GM10847 (cell line): ENCODE data around the gene LSR.

Experiments
- POLR2A ChIP-seq: IDR thresholded peaks from 2 replicates; pipeline ENCODE4 v1.6.1; 2011; ENCODE audit not compliant: insufficient read length; ENCODE audit errors: extremely low read depth

Gene LSR

GRCh38 chr19:35253316-35254286, 4.8 kb downstream of the LSR start:
- no peak for TF ChIP-seq POLR2A

- TF ChIP-seq POLR2A, result no peak
These were observed 5.8 kb downstream of the LSR start for GRCh38 chr19:35254341-35255297.

- TF ChIP-seq POLR2A, result no peak
These were observed 7.8 kb downstream of the LSR start for GRCh38 chr19:35256566-35256965.

- TF ChIP-seq POLR2A, result no peak
These were observed 8.3 kb downstream of the LSR start for GRCh38 chr19:35257113-35257461.

- TF ChIP-seq POLR2A, result no peak
These were observed 12.0 kb downstream of the LSR start for GRCh38 chr19:35260694-35261304.

GRCh38 chr19:35261356-35262100, 12.7 kb downstream of the LSR start:
- no peak for TF ChIP-seq POLR2A

- TF ChIP-seq POLR2A, result no peak
These were observed 13.4 kb downstream of the LSR start for GRCh38 chr19:35262101-35262761.

GRCh38 chr19:35264268-35265125, 15.7 kb downstream of the LSR start:
- no peak for TF ChIP-seq POLR2A

GRCh38 chr19:35265126-35265899, 16.5 kb downstream of the LSR start:
- TF ChIP-seq POLR2A, result no peak

- no peak for TF ChIP-seq POLR2A
These were observed 17.2 kb downstream of the LSR start for GRCh38 chr19:35265900-35266519.

- TF ChIP-seq POLR2A, result no peak
These were observed 17.9 kb downstream of the LSR start for GRCh38 chr19:35266520-35267352.

- TF ChIP-seq POLR2A, result no peak
These were observed 18.6 kb downstream of the LSR start for GRCh38 chr19:35267353-35267817.
